ENCODE measurements around the gene MRPS18C. TPM values are rescaled to one million over a fixed set of nuclear protein-coding genes. Genes with fewer than 3 reads are reported as not detected.
"Not testable (repeated sequence)": the region's sequence is repeated elsewhere in the genome, so short reads cannot be mapped to it uniquely, and the experiment has no call there.

The MRPS18C gene
- polyA plus RNA-seq, 1 donor = 44.1 TPM

DNA sequence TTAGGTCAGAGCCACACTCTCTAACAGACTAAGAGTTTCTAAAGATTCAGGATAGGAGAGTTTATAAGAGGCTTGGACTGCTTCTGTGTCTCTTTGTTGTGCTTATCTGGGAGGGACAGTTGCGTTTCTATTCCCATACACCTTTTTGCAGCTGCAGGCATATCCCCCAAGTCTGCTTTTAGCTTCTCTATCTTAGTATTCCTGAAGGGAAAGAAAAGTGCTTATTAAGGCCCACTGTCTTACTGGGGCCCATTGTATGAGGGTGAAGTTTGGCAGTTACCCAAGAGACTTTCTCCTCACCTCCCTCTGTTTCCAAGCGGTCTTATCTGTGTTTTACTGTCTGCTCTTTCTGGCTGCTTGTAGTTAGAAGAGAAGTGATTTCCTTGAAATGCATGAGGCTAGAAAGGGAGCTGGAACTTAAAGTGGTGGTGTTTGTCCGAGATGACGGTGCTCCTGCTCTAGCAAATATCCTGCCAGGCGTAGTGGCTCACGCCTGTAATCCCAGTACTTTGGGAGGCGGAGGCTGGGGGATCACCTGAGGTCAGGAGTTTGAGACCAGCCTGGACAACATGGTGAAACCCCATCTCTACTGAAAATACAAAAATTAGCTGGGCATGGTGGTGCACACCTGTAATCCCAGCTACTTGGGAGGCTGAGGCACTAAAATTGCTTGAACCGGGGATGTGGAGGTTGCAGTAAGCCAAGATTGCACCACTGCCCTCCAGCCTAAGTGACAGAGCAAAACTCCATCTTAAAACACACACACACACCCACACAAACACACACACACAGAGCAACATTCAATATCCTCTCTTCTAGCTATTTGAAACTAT lies 40.4 kb downstream of the MRPS18C start:
- not testable (repeated sequence) for DNase-seq (ENCODE audit: low read depth)

DNA sequence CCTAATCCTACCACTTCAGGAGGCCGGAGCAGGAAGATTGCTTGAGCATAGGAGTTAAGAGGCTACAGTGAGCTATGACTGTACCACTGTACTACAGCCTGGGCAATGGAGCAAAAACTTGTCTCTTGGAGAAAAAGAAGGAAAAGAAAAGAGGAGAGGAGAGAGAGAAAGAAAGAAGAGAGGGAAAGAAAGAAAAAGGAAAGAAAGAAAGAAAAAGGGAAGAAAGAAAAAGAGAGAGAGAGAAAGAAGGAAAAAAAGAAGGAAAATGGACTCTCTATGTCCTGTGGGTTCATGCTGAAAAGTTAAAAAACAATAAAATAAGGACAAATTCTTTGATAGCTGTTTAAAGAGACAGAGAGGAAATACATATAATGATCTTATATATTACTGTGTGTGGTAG lies 42.3 kb downstream of the MRPS18C start:
- DNase-seq (ENCODE audit: low read depth) = no peak

DNA sequence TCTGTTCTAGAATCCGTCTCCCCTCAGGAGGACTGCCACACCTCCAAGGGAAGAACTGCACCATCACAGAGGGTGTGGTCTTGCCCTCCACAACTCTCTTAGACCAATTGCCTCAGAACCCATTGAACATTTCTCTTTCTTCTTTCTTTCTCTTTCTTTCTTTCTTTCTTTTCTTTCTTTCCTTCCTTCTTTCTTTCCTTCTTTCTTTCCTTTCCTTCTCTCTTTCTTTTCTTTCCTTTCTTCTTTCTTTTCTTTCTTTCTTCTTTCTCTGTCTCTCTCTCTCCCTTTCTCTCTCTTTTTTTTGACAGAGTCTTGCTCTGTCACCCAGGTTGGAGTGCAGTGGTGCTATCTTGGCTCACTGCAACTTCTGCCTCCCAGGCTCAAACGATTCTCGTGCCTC lies 45.8 kb downstream of the MRPS18C start:
- DNase-seq (ENCODE audit: low read depth) = not testable (repeated sequence)

DNA sequence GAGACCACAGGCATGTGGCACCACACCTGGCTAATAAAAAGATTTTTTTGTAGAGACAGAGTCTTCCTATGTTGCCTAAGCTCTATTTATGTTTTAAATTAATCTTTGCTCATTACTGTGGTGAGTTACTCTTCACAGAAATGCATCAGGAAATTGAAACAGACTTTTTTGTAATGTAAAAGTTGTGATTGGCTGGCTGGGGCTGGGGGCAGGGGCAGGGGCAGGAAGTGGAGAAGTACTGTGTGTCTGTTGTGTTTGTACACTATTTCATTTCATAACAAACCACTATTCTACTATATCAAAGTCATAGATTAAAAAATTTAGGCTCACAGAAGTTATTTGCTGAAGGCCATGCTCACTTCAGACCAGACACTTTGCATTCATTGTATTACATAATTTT lies 48.1 kb downstream of the MRPS18C start:
- no peak for DNase-seq (ENCODE audit: low read depth)

DNA sequence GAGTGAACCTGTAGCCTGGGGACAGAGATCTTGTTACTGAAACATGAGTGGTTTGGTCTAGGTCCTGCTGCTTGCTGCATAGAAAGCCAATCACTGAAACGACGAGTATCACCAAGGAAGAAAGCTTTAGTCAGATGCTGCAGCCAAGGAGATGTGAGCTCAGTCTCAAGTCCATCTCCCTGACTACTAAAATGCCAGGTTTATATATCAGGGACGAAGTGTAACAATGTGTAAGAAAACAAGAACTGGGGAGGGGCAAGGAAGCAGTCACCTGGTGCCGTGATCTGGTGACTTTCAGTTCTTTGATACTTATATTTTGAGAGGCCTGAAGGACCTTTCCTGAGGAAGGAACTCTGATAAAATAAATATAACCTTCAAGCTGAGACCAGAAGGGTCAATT lies 48.6 kb downstream of the MRPS18C start:
- no peak for DNase-seq (ENCODE audit: low read depth)

DNA sequence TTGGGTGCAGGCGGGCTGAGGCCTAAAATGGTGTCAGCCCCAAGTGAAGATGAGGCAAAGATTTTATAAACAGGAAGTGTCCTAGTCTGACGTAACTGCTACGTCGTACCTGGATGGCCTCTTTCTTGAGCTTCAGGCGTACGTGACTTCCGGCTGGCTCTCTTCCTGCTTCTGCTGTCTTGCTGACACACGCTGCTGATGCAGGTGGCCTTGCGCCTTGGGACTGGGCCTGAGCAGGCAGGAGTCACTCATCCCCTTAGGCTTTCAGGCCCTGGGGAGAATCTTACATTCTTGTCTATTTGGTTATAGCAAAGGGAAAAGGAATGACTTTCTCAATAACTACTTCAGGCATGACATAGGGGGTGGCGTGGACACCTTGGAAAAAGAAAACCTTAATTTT lies 49.1 kb downstream of the MRPS18C start:
- DNase-seq (ENCODE audit: low read depth) = no peak

DNA sequence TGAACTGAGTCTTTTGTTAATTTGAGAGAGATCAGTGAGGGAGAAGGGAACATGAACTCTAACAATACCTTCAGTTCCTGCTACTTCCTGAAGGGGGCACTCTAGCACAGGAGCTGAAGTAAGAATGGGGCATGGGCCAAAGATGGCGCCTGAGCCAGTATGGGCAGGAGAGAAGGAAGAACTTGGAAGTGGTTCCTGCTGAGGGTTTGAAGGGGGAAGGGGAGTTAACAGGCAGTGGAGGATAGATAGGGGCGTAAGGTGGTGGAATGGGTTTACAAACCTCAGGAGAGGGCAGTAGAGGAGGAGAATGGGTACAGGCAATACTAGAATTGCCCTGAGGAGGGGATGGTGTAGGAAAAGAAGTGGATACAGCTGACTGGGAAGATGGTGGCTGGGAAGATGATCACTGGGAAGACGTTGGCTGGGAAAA lies 53.3 kb downstream of the MRPS18C start:
- DNase-seq (ENCODE audit: low read depth) = not testable (repeated sequence)

DNA sequence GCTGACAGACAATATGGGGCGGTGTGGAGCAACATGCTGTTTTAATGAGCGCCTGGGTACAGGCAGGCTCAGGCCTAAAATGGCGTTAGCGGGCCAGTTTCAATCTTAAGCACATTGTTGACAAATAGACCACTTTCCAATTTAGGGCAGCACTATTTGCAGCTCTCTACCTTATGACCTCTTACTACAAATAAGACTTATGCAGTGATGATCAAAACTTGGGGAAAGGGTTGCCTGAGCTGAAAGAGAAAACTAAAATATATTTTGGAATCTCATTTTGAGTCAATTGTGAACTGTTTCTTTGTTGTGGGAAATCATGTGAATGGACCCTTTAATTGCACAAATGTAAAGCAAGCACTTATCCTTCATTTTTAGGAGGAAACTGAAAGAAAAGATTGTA lies 54.6 kb downstream of the MRPS18C start:
- DNase-seq (ENCODE audit: low read depth) = no peak

Other genes starting within 250 kb of the MRPS18C start
- gene COQ2, start 171.3 kb upstream of the MRPS18C start, polyA plus RNA-seq (ENCODE audit: insufficient read length) = 9.8 TPM
- gene HPSE, start 121.2 kb upstream of the MRPS18C start, polyA plus RNA-seq (ENCODE audit: insufficient read length) = 0.25 TPM
- gene HELQ, start 235 bp upstream of the MRPS18C start, polyA plus RNA-seq (ENCODE audit: insufficient read length) = 19.9 TPM
- 36.5 TPM for gene ABRAXAS1, start 29.0 kb downstream of the MRPS18C start, polyA plus RNA-seq (ENCODE audit: insufficient read length)
- gene GPAT3, start 80.0 kb downstream of the MRPS18C start, polyA plus RNA-seq (ENCODE audit: insufficient read length) = 11.8 TPM

Measured in forelimb muscle (tissue), 1 donor.